Measurements from ENCODE around the gene PTPN13. TPM values are rescaled to one million over a fixed set of nuclear protein-coding genes. Genes with fewer than 3 reads are reported as not detected.

The PTPN13 gene
- total and polyA plus RNA-seq, 4 donors: 0.36 to 3.2 (median 1.2) TPM

DNA sequence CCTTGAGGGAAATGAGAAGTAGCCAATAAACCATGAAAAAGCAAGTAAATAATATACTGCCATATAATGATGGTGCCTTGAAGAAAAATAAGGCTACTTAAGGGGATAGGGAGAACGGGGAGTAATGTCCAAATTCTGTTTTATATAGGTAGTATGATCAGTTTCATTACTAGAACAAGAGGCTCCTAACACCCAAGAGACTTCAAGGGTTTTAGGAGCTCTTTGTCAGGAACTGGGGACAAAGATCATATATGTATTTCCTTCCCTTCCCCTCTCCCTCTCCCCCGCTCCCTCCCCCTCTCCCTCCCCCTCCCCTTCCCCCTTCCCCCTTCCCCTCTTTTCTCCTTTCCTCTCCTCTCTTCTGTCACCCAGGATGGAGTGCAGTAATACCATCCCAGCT lies 127.3 kb downstream of the PTPN13 start:
- WGBS: 81% methylated on average over 2 of the region's 2 CpGs

More for the DNA sequence above, 127.3 kb downstream of the PTPN13 start:
- no peak overlapping the region for H3K9ac ChIP-seq (ENCODE audit: low read depth in 1 of 2, low read length in 2 of 2)
- DNase-seq (ENCODE audit: low spot score): no peak
- H3K36me3 ChIP-seq (ENCODE audit: control insufficient read depth in 4 of 4, insufficient read depth in 3 of 4, low read depth in 1 of 4, low read length in 3 of 4): no peaks in the 10 kb centered on the region
- no peaks in the 10 kb centered on the region for H3K27me3 ChIP-seq (ENCODE audit: control insufficient read depth in 4 of 4, insufficient read depth in 4 of 4, low read length in 3 of 4)
- peaks cover 0 to 3% (median 0%) of the 10 kb centered on the region in 4 donors for H3K4me1 ChIP-seq (ENCODE audit: control insufficient read depth in 4 of 4, insufficient read depth in 4 of 4, low read length in 3 of 4)
- TF ChIP-seq, protein P1, sequence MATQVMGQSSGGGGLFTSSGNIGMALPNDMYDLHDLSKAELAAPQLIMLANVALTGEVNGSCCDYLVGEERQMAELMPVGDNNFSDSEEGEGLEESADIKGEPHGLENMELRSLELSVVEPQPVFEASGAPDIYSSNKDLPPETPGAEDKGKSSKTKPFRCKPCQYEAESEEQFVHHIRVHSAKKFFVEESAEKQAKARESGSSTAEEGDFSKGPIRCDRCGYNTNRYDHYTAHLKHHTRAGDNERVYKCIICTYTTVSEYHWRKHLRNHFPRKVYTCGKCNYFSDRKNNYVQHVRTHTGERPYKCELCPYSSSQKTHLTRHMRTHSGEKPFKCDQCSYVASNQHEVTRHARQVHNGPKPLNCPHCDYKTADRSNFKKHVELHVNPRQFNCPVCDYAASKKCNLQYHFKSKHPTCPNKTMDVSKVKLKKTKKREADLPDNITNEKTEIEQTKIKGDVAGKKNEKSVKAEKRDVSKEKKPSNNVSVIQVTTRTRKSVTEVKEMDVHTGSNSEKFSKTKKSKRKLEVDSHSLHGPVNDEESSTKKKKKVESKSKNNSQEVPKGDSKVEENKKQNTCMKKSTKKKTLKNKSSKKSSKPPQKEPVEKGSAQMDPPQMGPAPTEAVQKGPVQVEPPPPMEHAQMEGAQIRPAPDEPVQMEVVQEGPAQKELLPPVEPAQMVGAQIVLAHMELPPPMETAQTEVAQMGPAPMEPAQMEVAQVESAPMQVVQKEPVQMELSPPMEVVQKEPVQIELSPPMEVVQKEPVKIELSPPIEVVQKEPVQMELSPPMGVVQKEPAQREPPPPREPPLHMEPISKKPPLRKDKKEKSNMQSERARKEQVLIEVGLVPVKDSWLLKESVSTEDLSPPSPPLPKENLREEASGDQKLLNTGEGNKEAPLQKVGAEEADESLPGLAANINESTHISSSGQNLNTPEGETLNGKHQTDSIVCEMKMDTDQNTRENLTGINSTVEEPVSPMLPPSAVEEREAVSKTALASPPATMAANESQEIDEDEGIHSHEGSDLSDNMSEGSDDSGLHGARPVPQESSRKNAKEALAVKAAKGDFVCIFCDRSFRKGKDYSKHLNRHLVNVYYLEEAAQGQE (IDR thresholded peaks at IDR 0.05): no peak
- no peak for TF ChIP-seq RXRA (IDR thresholded peaks at IDR 0.05)
- TF ChIP-seq NR2F2 (IDR thresholded peaks at IDR 0.05): no peak
- TF ChIP-seq, protein P2, sequence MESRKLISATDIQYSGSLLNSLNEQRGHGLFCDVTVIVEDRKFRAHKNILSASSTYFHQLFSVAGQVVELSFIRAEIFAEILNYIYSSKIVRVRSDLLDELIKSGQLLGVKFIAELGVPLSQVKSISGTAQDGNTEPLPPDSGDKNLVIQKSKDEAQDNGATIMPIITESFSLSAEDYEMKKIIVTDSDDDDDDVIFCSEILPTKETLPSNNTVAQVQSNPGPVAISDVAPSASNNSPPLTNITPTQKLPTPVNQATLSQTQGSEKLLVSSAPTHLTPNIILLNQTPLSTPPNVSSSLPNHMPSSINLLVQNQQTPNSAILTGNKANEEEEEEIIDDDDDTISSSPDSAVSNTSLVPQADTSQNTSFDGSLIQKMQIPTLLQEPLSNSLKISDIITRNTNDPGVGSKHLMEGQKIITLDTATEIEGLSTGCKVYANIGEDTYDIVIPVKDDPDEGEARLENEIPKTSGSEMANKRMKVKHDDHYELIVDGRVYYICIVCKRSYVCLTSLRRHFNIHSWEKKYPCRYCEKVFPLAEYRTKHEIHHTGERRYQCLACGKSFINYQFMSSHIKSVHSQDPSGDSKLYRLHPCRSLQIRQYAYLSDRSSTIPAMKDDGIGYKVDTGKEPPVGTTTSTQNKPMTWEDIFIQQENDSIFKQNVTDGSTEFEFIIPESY (IDR thresholded peaks at IDR 0.05): no peak
- TF ChIP-seq JUND (IDR thresholded peaks at IDR 0.05): no peak
- TF ChIP-seq GABPA (IDR thresholded peaks at IDR 0.05 in 1 of 2, conservative IDR thresholded peaks at IDR 0.05 in 1 of 2): no peak
- TF ChIP-seq FOXA2 (IDR thresholded peaks at IDR 0.05): no peak
- TF ChIP-seq, protein P3, sequence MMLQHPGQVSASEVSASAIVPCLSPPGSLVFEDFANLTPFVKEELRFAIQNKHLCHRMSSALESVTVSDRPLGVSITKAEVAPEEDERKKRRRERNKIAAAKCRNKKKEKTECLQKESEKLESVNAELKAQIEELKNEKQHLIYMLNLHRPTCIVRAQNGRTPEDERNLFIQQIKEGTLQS (IDR thresholded peaks at IDR 0.05): no peak
- no peak for TF ChIP-seq SP1 (IDR thresholded peaks at IDR 0.05)
- TF ChIP-seq HNF4G (IDR thresholded peaks at IDR 0.05): no peak
- no peak for TF ChIP-seq HNF4A (conservative IDR thresholded peaks at IDR 0.05)
- no peak for TF ChIP-seq YY1 (IDR thresholded peaks at IDR 0.05)
- TF ChIP-seq, protein P4, sequence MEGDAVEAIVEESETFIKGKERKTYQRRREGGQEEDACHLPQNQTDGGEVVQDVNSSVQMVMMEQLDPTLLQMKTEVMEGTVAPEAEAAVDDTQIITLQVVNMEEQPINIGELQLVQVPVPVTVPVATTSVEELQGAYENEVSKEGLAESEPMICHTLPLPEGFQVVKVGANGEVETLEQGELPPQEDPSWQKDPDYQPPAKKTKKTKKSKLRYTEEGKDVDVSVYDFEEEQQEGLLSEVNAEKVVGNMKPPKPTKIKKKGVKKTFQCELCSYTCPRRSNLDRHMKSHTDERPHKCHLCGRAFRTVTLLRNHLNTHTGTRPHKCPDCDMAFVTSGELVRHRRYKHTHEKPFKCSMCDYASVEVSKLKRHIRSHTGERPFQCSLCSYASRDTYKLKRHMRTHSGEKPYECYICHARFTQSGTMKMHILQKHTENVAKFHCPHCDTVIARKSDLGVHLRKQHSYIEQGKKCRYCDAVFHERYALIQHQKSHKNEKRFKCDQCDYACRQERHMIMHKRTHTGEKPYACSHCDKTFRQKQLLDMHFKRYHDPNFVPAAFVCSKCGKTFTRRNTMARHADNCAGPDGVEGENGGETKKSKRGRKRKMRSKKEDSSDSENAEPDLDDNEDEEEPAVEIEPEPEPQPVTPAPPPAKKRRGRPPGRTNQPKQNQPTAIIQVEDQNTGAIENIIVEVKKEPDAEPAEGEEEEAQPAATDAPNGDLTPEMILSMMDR (IDR thresholded peaks at IDR 0.05; ENCODE audit: low read depth, low read length, missing input control): no peak
- no peak for TF ChIP-seq RAD21 (IDR thresholded peaks at IDR 0.05)
- TF ChIP-seq, protein P5, sequence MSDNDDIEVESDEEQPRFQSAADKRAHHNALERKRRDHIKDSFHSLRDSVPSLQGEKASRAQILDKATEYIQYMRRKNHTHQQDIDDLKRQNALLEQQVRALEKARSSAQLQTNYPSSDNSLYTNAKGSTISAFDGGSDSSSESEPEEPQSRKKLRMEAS (IDR thresholded peaks at IDR 0.05): no peak
- TF ChIP-seq TAF1 (conservative IDR thresholded peaks at IDR 0.05): no peak
- TF ChIP-seq EGR1 (IDR thresholded peaks at IDR 0.05; ENCODE audit: low read depth in 2 of 2): no peak
- no peak for TF ChIP-seq FOXA1 (IDR thresholded peaks at IDR 0.05)
- no peak overlapping the region for H3K27ac ChIP-seq (ENCODE audit: low read depth in 1 of 2, low read length in 2 of 2)
- H3K4me3 ChIP-seq (ENCODE audit: low read depth in 1 of 3, low read length in 3 of 3): no peak overlapping the region
- no peaks in the 10 kb centered on the region for H3K9me3 ChIP-seq (ENCODE audit: control insufficient read depth in 4 of 4, low read length in 3 of 4)

Data from liver (tissue), 9 donors.